ENCODE measurements around the gene SYVN1. TPM values are rescaled to one million over a fixed set of nuclear protein-coding genes. Genes with fewer than 3 reads are reported as not detected.

The SYVN1 gene
- 10 to 100 TPM; 39.2 to 43.4 TPM for total RNA-seq

DNA sequence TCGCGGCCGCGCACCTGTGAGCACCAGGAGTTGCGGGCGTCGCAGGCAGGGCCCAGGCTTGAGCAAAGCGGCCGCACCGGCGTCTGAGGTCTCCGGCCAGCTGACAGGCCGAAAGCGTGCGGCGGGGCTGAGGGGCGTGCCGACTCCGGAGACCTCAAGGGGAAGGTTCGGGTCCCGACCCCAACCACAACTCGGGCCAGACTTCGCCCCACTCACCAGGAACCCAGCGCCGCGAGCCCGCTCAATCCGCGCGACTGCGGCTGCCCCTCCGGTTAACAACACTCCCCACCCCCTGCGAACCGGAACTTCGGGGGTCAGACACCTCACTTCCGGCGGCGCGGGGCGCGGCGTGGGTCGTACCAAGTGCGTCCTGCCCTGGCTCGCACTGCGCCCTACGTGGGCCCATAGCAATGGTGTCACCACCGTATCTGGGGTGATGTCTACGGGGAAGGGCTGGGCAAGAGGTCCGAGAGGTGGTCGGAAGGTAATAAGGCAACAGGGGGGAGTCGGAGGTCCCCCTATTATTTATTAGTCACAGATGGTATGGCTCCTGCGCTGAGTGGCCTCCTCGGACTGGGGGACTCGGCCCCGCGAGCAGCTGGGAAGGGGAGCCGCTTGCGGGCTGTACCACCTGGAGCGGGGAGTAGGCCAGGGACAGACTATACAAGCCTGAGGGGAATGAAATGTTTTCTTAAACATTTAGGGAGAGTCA is at the start of gene SYVN1:
SYVN1 (minus strand) TSS at position 280 of the 712 bp plus-strand sequence. CDS start 918 bp downstream, outside the sequence.

DNA sequence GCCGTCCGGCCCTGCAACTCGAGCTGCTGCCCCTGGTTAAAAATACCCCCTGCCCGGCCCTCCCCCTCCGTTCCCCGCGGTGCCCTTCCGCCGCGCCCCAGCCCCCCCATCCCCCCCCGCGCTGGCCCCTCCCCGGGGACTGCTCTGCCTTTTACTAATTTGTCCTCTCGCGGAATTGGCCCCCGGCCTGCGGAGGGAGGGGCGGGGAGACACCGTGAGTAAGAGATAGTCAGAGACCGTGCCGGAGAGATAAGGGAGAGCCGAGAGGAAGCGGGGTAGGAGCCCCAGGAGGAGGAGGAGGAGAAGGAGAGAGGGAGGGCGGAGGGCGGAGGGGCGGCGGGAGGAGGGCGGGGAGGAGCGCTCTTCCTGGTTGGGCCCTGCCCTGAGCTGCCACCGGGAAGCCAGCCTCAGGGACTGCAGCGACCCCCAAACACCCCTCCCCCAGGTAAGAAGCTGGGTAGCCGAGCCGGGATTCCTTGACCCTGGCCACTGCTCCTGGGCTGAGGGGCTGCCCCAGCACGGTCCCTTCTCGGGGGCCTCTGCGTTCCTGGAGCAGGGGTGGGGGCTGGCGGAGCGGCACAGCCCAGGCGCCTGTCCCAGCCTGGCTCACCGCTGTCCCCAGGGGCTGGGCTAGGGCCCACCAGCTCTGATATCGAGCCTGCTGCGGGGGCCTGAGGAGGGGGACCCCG is 47.4 kb upstream of the SYVN1 start, which contains the start of gene CAPN1:
CAPN1 (plus strand) TSS at position 360 of the 689 bp plus-strand sequence. CDS start 774 bp downstream, outside the sequence.

DNA sequence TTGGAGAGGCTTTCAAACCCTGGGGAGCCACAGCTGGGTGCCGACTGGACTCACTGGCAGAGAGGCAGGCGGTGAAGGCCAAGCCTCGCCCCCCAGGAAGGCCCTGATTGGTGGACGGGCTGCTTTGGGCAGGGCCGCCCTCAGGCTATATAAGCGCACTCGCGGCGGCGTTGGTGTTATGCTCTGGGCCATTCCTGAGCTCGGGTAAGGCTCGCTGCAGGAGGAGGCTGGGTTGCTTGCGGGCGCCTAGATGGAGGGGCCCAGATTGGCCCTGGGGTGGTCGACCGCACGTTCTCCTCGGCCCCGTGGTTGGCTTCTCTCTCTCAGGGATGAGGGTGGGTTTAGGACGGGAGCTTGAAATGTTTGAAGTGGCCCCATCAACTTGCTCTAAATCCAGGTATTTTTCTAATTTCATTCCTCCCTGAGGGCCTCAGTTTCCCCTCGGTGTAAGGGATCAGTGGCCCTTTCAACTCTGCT is 35.8 kb upstream of the SYVN1 start, which contains the start of gene SPDYC:
SPDYC (plus strand) TSS at position 176 of the 477 bp plus-strand sequence. CDS start 1,125 bp downstream, outside the sequence.

DNA sequence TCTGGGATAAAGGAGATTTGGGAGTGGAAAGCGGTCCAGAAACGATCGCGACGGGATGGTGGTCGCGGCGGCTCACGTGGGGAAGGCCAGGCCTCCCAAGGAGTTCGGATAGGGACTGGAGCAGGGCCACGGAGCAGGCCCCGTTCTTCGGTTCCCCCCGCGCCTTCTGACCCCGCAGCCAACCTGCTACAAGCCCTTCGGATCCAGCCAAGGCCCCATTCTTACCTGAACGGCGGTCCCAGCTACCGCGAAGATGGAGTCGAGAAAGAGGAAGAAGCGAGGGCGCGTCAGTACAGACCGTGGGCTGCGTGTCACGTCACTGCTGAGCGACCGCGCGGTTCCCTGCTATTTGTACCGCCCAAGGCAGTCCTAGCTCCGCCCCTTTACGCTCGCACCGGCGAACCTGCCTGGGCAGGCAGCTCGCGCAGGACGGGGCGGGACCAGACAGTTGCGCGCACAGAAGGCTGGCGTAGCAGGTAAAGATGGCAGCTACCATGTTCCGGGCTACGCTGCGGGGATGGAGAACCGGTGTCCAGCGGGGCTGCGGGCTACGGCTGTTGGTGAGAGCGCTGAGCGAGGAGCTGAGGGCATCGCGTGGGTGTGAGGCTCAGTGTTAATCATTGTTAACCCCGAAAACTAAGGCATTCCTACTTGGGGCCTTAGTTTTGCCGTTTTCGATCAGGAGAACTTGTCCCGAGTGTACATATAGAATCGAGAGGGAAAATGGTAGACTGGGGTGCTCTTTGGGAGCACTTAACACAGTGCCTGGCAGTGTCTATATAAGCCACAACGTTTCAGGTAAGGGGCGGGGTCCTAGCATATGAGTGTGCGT is 12.2 kb downstream of the SYVN1 start, which contains the start of the genes FAU and MRPL49:
FAU (minus strand) TSS at position 270 of the 832 bp plus-strand sequence. CDS start 321 bp downstream, outside the sequence.
MRPL49 (plus strand) TSS at position 457 of the 832 bp plus-strand sequence; CDS start at position 483, 26 bp downstream.

DNA sequence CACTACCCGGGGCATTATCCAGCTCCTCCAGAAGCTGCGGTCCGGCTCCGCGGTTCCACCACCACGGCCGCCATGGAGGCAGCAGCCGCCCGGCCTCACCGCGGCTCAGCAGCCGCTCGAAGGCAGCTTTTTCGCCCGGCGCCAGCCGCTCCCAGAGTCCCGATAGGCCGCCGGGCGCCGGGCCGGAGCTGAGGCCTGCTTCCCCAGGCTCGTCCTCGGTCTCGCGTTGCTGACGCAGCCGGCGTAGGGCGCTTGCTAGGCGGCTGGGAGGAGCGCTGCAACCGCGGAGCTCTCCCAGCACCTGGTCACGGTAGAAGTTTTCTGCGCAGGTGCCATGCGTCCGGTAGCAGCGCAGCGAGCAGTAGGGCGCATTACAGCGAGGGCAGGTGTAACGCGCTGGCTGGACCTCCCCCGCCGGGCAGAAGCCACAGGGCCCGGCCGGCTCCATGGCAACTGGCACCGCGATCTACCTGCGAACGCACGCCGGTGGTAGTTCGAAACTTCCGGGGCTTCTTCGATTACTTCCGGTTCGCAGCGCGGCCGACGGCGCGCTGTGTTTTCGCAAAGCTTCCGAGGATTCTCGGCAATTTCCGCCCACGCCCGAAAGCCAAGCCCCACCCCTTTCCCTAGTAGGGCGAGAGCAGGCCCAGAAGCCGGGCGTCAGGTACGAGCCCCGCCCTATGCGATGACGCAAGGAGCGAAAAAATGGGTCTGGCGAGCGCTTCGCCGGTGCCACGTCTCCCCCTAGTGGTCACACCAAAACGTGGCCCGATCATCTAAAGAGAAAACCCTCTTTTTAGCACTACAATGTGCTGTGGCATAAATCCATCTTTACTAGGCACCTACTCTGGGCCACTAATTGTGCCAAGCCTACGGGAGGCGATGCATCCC is 16.9 kb downstream of the SYVN1 start, which contains the start of gene ZNHIT2:
ZNHIT2 (minus strand) TSS at position 496 of the 891 bp plus-strand sequence; CDS start at position 448, 48 bp downstream.

DNA sequence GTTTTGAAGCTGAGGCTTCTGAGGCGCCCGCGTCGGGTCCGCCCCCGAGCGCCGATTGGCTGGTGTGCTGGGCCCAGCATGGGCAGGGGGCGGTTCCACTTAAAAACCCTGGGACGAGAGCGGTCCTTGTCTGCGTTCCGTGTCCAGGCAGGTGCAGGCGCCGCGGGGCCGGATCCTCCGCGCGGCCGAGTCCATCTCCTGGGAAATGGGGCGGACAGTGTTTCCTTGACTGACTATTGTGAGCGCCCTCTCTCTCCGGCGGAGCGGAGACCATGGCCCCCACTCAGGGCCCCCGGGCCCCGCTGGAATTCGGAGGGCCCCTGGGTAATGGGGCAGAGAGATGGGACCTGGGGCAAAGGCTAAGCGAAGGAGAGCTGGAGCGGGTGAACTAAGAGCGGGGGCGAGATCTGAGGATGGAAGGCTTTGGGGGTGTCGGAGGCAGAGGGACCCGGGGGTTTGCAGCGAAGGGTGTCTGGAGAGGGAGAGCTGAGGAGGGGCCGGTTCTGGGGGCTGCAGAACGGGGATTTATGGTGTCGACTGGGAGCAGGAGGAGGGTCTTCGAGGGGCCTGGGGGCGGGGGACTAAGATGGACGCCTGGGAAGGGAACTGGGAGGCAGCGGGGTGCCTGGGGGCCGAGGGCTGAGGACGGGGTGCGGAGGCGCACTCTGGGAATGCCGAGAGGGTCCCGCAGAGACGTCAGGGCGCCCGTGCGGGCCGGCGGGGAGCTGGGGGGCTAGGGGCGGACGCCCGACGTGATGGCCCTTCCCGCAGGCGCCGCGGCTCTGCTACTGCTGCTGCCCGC is 22.4 kb downstream of the SYVN1 start, which contains the start of gene TM7SF2:
TM7SF2 (plus strand) TSS at position 129 of the 802 bp plus-strand sequence; CDS start at position 273, 144 bp downstream.

DNA sequence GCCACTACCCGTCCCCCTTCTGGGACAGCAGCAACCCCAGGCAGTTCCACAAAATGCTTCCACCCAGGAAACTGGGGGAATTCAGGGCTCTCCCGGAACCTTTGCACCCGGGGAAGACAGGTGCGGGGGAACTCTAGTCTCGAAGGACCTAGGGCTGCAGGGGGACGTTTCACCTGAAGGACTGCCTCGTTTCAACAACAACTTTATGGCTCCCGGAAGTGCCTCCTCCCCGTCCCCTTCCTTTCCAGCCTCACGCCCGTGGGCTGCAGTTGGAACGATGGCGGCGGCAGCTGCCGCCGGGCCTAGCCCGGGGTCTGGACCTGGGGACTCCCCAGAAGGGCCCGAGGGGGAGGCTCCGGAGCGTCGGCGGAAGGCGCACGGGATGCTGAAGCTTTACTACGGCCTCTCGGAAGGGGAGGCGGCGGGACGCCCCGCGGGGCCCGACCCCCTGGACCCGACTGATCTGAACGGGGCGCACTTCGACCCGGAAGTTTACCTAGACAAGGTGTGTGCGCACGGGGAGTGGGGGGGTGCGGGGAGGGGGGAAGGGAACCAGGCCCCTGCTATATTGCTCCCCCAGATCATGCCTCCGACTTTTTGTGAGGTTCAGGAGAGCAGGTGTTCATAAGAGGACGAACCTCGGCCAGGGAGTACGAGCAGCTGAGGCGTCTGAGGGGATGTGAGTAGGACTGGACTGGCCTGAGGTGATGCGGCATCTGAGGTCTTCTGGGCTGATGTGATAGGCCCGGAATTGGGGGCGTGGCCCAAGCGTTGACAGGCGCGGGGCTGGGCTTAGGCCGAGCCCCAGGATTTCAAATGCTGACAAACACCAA is 38.1 kb downstream of the SYVN1 start, which contains the start of gene VPS51:
VPS51 (plus strand) TSS at position 241 of the 833 bp plus-strand sequence; CDS start at position 278, 37 bp downstream.

DNA sequence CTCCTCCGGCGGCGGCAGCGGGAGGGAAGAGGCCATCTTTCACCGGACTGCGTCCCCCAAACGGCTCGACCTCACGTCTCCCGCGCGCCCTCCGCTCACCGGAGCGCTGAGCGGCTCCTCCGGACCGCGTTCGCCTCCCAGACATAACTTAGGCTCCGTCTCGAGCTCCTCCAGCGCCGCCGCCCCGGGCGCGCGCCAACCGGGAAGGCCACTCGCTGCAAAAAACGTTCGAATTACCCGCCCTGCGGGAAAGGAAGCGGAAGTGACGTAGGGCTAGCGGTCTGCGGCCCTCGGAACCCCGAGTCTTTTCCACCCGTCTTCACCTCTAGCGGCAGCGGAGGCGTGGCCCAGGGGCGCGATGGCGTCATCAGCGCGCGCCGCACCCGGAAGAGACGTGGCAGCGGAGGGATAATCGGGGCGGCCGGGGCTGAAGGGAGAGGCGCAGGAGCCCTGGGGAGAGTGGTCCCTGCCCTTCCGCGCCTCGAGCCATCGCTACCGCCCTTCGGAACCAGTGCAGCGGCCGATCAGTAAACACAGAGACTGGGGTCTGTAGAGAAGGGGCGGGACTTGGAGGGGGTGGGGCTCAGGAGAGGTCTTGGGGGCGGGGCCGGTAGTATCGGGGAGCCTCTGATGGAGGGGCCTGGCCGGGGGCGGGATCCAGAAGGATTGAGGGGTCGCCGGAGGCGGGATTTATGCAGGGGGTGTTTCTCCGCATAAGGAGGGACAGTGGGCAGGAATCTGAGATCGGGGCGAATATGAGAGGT is 50.3 kb downstream of the SYVN1 start, which contains the start of the genes CDCA5 and ZFPL1:
CDCA5 (minus strand) TSS at position 207 of the 764 bp plus-strand sequence; CDS start at position 145, 62 bp downstream.
ZFPL1 (plus strand) TSS at position 389 of the 764 bp plus-strand sequence. CDS start 477 bp downstream, outside the sequence.

Small RNAs within 50 kb of the gene (microRNA-seq; reads per million reads assigned to microRNA genes)
- not detected for gene MIR6751 (ENCODE audit: borderline microRNAs expressed, borderline replicate concordance)

Other genes starting within 250 kb of the SYVN1 start
- gene ATG2A, start 217.3 kb downstream of the SYVN1 start, total RNA-seq: 10 to 100 TPM; 31.0 to 32.6 TPM
- gene PPP2R5B, start 209.8 kb downstream of the SYVN1 start, total RNA-seq: 10 to 100 TPM; 19.8 to 20.3 TPM
- not detected for gene GPHA2, start 198.6 kb downstream of the SYVN1 start, total RNA-seq
- gene MAJIN, start 162.4 kb downstream of the SYVN1 start, total RNA-seq: under 1 TPM; 0.20 to 0.36 TPM
- under 1 TPM in 1 of 2 experiments, not detected in 1; 0.19 TPM for gene BATF2, start 137.5 kb downstream of the SYVN1 start, total RNA-seq
- 10 to 100 TPM; 49.1 to 54.1 TPM for gene ARL2, start 120.4 kb downstream of the SYVN1 start, total RNA-seq
- 10 to 100 TPM; 25.9 to 27.5 TPM for gene SNX15, start 107.1 kb downstream of the SYVN1 start, total RNA-seq
- gene SAC3D1, start 93.3 kb downstream of the SYVN1 start, total RNA-seq: 10 to 100 TPM; 29.0 to 29.6 TPM
- gene NAALADL1, start 76.0 kb downstream of the SYVN1 start, total RNA-seq: 10 to 100 TPM; 11.8 to 12.4 TPM
- 10 to 100 TPM; 72.9 to 77.5 TPM for gene CDCA5, start 50.5 kb downstream of the SYVN1 start, total RNA-seq
- gene ZFPL1, start 50.3 kb downstream of the SYVN1 start, total RNA-seq: 10 to 100 TPM; 26.6 to 27.5 TPM
- gene VPS51, start 38.3 kb downstream of the SYVN1 start, total RNA-seq: 100 to 1,000 TPM; 167 to 172 TPM
- 10 to 100 TPM; 27.8 to 28.5 TPM for gene TM7SF2, start 22.6 kb downstream of the SYVN1 start, total RNA-seq
- 1 to 10 TPM; 7.7 to 9.4 TPM for gene ZNHIT2, start 16.8 kb downstream of the SYVN1 start, total RNA-seq
- 1,000 to 10,000 TPM; 1,282 to 1,325 TPM for gene FAU, start 12.4 kb downstream of the SYVN1 start, total RNA-seq
- gene MRPL49, start 12.2 kb downstream of the SYVN1 start, total RNA-seq: 10 to 100 TPM; 40.9 to 42.2 TPM
- not detected for gene SPDYC, start 35.7 kb upstream of the SYVN1 start, total RNA-seq
- gene CAPN1, start 47.4 kb upstream of the SYVN1 start, total RNA-seq: 100 to 1,000 TPM; 161 to 168 TPM
- 10 to 100 TPM; 35.9 to 37.6 TPM for gene POLA2, start 127.4 kb upstream of the SYVN1 start, total RNA-seq
- gene CDC42EP2, start 180.3 kb upstream of the SYVN1 start, total RNA-seq: under 1 TPM in 1 of 2 experiments, not detected in 1; 0.48 TPM
- gene DPF2, start 199.3 kb upstream of the SYVN1 start, total RNA-seq: 10 to 100 TPM; 61.1 to 61.9 TPM
- gene TIGD3, start 220.2 kb upstream of the SYVN1 start, total RNA-seq: under 1 TPM; 0.75 to 0.81 TPM
- gene SLC25A45, start 248.1 kb upstream of the SYVN1 start, total RNA-seq: 10 to 100 TPM; 35.5 to 41.0 TPM

All from activated naive CD4-positive, alpha-beta T cell treated with anti-CD3 and anti-CD28 coated beads, Interleukin-2, amount 10 ng/mL, durations not matched to agents 5 hours and 36 hours (primary cell).